T-helper 2 cell (primary cell): ENCODE data around the gene KCNQ1.

ENCODE experiments used
- DNase-seq, 5 experiments: peaks; one replicate each; pipeline versions ENCODE4 v3.0.0 to v3.0.0-alpha.2; 2012 to 2022

KCNQ1 gene

DNA sequence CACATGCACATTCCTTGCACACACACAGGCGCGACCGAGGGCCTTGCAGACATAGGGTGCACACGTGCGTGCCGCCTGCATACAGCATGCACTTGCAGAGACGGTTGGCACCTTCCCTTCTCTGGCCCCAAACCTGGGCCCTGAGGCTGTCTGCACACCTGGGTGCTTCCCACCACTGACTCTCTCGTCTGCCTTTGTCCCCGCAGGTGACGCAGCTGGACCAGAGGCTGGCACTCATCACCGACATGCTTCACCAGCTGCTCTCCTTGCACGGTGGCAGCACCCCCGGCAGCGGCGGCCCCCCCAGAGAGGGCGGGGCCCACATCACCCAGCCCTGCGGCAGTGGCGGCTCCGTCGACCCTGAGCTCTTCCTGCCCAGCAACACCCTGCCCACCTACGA is 402.8 kb downstream of the KCNQ1 start:
- no peak for DNase-seq

DNA sequence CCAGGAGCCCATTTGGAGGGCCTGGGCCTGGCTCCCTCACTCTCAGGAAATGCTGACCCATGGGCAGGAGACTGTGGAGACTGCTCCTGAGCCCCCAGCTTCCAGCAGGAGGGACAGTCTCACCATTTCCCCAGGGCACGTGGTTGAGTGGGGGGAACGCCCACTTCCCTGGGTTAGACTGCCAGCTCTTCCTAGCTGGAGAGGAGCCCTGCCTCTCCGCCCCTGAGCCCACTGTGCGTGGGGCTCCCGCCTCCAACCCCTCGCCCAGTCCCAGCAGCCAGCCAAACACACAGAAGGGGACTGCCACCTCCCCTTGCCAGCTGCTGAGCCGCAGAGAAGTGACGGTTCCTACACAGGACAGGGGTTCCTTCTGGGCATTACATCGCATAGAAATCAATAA is 403.7 kb downstream of the KCNQ1 start:
- DNase-seq: no peak

DNA sequence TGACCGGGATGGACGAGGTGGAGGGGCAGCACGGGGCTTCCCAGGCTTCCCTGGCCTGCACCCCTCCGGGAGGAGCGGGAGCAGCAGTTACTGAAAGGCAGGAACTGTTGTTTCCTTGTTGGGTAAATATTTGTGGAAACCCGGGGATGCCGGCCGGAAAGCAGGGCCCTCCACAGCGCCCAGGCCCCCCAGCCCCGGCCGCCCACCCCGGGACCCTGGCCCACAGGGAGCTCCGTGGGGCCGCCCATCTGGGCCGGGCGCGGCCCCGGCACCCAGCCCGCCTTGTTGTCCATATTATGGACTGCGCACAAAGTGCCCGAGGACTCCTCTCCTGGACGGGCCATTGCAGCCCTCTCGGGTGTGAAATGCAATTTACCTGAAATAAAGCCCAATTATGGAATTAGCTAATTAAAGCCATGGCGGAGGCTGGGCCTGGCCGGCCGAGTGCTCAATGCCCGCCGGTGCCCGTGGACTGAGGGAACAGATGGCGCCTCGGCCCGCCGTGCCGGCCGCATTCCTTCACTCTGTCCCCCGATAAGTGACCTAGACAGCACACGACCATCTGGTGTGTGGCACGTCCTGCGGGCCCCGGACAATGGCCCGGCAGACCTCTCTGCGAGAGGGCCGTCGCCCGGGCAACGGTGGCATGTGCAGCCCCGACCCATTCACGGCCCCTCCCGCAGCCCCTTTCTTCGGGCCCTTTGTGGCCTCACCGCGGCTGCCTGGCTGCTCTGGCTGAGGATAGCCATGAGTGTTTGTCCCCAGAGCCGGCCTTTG is 405.4 kb downstream of the KCNQ1 start:
- DNase-seq: no peak

DNA sequence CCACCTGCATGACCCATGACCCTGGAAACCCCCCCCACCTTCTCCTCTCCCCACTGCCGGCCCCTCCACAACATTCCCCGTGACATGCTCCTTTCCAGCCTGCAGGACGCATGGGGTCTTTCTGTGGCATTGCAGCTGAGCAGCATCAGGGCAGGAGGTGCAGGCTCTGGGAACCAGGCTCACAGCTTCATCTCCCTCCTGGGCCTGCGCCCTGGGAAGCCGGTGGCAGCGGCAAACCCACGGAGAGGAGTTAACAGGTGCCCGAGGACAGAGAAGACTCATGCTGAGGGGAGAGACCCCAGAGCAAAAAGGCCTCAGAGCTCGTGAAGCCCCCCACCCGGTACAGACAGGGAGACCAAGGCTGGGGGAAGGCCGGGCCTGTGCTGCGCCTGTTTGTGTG is 408.6 kb downstream of the KCNQ1 start:
- DNase-seq: no peak

DNA sequence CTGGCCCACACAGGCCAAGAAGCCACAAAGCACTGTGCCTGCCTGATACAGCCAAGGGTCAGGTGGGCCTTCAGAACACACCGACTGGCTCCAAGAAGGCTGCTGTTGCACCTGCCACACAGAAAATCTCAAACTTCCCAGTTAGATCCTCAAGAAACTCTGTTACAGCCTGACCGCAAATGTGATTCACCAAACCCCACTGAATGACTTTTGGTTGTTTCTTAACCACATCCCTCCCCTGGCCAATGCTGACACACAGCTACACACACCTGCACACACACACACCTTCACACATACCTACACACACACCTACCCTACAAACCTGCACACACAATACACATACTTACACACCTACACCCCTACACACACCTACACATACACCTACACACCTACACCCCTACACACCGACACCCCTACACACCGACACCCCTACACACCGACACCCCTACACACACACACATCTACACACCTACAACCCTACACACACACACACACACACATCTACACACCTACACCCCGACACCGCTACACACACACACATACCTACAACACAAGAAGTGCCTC is 409.3 kb downstream of the KCNQ1 start:
- DNase-seq: peak in 1 of 5 experiments; percentile 10

DNA sequence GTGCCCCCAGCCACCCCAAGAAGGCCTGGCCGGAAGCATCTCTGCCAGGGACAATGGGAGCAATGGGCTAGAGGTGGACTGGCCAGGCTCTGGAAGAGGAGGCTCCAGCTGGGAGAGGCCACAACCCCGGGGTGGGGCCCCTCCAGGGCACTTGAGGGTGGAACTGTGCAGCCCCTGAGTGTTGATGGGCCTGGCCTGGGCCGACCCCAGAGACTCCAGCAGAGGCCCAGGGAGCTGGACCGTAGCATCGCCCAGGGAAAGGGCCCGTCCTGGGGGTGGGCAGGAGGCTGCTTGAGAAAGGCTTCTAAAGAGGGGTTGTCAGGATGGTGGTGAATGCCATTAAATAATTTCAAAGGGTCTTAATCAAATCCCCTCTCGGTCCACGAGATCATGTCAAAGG is 410.4 kb downstream of the KCNQ1 start:
- DNase-seq: no peak

DNA sequence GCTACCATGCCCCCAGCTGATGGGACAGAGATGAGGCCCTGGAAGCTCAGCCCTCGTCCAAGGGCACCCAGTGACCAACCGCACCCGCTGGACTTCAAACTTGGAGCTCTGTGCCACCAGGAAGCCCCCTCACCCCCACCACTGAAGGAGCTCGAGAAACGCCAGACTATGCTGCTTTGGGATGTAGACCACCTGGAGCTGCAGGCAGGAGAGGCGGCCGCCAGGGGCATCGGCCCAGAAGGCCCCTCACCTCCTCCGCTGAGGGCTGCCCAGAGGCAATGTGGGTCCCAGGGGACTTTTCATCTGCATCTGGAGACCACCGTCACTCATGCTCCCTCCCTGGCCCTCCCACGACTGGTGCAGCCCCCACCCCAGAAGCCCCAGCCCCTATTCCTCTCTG is 412.5 kb downstream of the KCNQ1 start:
- DNase-seq: no peak

DNA sequence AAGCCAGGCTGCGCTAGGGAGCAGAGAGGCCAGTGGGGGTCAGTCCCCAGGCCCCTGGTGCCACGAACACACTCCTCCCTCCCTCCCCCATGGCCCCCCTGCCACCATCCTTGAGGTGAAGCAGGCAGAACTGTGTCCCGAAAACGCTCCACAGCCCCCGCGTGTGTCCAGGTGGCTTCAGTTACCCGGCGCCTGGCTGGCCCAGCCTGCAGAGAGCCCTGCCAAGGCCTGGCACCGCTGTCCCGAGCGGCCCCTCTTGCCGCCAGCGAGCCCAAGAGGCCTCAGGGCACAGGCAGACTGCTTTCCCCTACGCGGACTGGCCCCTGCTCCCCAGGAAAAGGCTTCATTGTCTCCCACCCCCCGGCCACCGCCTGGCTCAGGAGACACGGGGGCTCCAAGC is 413.1 kb downstream of the KCNQ1 start:
- DNase-seq: no peak

DNA sequence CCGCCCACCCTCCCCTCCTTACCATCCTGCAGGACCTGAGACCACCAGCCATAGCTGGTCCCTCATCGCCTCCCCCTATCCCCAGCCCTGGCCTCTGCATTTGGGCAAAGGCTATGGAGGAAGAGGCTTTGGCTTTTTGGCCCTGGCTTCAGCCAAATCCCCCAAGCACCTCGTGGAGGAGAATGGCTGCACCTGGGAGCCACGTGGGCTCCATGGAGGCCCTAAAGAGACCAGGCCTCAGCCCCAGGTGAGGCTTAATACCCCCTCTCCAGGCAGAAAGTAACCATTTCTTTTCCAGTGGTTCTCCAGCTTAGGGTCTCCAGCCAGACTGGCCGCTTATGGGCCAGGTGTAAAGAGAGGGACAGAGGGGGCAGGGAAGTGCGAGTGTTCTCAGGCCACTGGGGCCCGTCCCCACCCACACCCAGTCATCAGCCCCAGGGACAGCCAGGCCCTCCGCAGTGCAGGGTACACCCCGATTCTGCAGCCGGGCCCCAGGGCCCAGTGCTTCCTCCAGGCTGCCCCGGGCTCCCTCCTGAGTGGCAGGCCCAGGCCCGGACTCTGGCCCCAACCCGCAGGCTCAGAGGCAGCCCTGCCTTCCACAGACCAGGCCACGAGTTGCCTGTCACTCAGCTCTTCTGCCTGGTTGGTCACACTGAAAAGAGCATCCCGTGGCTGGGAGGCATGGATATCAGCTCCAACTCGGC is 414.3 kb downstream of the KCNQ1 start:
- no peak for DNase-seq

DNA sequence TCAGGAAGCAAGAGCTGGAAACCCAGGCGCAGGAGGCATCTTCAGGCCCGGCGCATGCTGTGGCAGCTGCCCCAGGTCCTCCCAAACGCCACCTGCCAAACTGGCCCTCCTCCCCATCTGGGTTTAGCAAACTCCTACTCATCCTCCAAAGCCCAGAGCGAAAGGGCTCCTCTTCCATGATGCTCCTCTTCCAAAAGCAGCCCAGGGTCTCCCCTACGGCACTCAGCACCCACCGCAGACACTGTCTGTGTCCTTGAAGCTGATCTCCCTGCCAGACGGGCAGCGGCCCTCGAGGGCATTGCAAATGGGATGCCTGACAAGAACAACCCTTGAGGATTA is 414.9 kb downstream of the KCNQ1 start:
- no peak for DNase-seq

DNA sequence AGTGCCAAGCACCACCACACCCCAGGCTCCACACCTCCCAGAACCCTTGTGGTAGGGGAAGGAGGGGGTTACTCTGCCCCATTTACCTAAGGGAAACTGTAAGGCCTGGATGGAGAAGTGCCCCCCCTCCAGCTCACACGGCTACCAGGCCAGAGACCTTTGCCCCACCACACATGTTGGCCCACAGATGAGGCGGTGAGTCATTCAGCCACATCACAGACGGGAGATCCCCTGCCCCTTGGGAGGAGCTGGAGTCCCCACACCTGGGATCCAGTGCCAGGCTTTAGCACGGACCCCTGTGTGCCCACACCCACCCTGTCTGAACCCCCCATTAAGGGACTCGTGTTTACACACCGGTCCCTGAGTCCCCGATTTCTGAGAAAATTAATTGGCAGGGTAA is 415.8 kb downstream of the KCNQ1 start:
- DNase-seq: no peak

DNA sequence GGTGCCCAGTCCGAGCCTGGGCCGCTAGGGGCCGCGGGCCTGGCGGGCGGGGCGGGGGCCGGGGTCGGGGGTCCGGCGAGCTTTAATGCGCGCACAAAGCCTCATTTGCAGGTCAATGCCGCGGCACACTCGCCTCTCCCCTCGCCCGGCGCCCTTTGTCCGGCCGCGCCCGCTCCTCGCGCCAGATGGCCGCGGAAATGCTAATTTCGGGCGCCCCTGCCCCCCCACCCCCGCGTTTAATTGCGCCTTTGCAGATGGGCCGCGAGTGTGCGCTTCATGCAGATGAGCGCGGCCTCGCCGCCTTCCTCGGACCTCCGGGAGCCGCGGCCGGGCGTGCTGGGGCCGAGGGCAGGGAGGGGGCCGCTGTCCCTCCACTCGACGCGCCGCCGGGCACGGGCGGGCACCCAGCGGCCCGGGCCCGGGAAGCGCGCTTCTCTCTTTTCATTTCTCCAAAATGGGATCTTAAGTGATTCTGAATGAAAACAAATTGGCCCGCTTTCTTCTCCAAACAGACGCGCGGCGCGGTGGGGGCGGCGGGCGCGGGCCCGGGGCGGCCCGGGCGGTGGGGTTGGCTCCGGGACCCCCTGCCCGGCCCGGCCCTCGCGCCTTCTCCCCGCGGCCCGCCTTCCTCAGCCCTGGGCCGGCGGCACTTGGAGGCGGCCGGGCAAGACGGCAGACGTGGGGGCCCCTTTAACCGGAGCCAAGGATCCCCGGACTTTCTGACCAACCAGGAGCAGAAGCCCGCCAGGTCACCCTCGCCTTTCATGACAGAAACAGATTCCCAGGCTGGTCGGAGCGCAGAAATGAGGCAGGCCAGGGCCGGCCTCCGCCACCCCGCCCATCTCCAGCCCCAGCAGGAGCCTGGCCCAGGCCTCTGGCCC is 417.8 kb downstream of the KCNQ1 start:
- no peak for DNase-seq

DNA sequence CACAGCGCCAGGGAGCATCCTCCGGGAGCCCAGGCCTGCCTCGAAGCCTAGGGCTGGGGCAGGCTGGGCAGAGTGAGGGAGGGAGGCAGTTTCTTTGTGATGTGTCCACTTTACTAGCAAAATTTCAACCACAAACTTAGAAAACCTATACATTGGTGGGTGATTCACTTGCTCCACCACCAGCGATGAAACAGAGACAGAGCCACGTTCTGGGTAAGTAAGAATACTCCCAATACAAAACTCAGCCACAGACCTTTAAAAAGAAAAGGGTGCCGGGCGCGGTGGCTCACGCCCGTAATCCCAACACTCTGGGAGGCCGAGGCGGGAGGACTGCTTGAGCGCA is 418.4 kb downstream of the KCNQ1 start:
- no peak for DNase-seq

DNA sequence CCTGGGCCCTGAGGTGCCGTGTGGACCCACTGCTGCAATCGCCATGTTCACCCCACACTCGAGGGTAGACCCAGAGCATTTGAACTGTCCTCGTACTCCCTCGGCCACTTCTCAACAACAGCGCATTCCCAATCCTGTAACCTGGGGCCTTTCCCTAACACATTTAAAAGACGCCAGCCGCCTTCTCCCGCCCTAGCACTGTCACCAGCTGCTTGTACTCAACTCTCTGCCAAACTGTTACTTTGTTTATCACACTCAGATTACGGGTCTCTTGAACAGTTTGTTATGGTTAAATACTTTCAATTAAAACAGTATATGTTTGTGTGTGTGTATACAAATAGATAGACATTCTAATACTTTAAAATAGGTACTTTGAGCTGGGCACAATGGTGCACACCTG is 420.1 kb downstream of the KCNQ1 start:
- no peak for DNase-seq

DNA sequence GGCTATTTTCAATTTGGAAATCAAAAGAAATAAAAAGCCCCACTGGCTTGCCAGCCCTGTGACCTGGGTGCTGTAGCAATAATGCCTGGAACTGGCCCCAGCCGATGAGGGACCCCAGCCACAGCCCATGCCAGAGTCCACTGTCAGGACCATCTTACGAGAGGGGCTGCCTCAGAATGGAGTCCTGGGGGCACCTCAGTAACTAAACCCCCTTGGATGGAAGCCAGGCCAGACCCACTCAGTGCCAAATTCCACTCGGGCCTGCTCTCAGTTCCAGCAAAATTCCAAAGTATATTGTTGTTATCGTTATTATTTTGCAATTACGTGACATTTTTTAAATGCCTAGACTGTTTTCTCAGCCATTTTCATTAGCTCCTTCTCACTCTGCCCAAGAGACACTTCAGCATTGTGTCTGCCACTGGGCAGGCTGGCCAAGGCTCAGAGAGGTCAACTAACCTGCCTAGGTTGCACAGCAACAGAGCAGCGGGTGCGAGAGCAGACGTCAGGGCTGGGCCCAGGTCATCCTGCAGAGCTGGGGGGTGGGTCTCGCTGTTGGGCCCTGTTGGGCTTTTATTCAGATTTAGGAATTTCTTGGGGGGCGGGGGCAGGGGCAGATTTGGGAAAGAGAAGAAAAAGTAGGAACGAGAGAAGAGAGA is 421.2 kb downstream of the KCNQ1 start:
- no peak for DNase-seq

DNA sequence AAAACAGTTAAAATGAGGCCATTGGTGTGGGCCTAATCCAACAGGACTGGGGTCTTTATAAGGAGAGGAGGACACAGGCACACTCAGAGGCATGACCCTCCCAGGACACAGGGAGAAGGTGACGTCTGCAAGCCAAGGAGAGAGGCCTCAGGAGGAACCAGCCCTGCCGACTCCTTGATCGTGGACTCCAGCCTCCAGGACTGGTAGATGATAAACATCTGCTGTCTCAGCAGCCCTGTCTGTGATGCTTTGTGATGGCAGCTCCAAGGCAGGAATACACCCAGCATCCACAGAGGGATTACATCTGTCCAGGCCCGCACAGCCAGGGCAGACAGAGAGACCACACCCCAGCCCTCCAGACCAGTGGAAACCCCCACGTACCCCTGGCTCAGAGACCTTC is 422.3 kb downstream of the KCNQ1 start:
- no peak for DNase-seq

DNA sequence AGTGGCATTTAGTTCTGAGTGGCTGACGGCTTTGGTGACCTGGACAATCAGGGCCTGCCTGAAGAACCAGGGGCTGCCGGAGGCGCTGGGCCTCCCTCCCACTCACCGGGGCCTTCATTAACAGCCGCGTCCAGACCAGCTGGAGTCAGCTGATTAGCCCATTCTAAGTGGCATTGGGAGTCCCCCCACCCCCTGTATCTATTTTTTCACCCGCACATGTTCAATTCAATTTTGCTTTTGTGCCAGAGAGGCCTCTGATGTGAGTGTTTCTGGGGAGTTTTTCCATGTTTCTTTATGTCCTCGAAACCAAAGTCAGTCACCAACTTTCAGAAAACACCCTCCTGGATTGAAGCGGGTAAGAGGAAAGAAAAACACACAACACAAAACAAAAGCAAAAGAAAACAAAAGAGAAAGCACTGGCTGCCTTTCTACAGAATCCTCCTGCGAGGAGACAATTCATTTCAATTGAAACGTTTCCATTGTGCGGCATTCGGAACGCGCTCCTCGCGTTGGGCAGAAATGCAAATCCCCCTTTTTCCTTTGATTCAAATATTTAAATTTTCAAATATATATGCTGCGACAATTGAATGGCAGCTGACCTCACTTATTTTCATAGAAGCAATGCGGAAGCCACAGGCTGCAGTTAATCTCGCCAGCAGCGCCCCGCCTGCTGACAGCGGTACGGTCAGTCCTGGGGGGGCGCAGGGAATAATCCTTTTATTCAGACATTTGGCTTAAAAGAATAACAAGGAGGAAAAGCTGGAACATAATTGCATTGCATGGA is 423.1 kb downstream of the KCNQ1 start:
- no peak for DNase-seq

DNA sequence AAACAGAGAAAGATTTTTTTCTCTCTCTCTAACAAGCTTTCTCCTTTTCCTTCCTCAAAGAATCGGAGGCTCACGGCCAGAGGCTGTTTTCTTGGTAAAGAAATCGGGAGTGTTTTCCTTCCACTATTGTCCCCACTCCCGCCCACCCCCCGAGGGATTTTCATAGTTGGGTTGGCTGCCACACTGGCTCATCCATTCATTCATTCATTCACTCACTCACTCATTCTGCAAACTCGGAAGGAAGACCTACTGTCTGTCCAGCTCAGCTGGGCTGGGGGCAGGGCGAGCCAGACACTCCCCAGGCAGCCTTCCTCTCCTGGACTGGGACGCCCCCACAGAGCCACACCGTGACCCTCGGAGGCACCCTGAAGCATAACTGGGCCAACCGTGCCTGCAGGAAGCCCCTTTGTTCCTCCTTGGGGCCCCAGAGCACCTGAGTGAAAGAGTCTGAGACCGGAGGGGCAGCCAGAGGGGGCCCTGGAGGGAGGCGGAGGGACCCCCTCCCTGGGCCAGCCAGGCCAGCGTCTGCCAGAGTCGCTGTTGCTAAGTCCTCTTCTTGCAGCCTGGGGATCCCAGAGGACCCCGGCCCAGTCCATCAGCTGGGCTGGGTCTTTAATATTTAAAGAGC is 423.8 kb downstream of the KCNQ1 start:
- no peak for DNase-seq

DNA sequence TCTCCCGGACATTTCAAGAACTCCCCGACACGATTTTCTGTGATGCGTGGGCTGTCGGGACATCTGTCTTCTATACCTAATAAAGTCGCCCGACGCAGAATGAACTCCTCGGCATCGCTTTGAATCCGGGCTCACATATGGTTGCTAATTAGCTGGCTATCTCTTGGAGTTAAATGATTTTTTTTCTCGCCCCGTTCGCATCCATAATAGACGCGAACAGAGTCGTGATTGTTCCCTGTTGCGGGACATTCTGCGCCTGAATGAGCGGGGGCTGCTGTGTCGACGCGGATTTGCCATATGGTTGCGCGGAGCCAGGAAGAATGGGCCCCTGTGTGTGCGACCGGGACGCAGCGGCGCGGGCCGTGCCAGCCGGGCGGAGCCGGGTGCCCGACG is 424.3 kb downstream of the KCNQ1 start:
- no peak for DNase-seq

DNA sequence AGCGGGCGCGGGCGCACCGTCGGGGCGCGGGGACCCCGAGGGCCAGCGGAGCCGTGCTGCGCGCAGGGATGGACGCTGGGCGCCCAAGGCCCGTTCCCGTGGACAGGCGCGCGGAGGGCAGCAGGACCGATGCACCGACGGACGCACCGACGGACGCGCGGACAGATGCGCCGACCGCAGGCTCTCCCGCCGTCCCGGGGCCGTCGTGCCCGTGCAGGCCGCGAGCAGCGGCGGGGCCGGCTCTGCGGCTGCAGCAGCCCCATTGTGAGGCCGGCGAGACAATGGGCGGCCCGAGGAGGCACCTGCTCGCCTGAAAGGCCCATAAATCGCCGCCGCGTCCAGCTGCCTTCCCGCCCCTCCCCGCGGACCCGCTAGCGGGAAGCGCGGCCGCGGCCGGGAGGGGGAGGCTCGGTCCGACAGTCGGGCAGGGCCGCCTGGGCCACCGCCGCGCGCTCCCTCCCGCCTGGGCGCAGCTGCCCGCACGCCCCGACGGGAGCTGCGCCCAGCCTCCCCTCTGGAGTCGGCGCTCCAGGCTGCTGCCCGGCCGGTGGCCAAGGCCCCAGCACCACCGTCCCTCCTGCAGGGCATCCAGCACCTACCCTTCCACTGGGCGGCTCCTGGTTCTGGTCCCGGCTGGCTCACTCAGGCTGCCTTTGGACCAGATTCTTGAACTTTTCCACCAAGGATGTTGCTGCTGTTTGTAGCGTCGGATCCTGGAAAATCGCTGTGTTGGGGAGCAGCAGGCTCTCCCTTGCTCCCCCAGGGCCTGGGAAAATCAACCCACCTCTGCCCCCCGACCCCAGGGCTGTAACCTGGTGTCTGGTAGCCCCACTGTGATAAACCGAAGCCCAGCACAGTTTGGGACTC is 425.0 kb downstream of the KCNQ1 start:
- no peak for DNase-seq

DNA sequence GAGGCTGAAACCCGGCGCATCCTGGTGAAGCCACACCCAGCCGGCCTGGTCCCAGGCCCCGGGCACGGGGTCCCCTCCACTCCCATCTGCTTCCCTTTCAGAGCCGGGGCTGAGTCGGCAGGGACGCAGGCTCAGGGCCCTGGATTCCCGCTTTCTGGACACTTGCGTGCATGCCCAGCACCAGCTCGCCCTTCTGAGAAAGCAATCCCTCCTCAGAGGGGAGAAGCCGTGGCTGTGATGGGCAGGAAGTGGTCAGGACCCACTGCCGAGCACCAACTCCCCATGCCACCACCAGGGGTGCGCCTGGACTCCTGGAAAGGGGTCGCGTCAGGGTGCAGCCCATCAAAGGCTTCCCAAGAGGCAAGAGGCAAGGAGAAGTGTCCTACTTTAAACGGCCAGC is 425.7 kb downstream of the KCNQ1 start:
- no peak for DNase-seq
